ENCODE data around the gene CDIPT.

The CDIPT gene

DNA sequence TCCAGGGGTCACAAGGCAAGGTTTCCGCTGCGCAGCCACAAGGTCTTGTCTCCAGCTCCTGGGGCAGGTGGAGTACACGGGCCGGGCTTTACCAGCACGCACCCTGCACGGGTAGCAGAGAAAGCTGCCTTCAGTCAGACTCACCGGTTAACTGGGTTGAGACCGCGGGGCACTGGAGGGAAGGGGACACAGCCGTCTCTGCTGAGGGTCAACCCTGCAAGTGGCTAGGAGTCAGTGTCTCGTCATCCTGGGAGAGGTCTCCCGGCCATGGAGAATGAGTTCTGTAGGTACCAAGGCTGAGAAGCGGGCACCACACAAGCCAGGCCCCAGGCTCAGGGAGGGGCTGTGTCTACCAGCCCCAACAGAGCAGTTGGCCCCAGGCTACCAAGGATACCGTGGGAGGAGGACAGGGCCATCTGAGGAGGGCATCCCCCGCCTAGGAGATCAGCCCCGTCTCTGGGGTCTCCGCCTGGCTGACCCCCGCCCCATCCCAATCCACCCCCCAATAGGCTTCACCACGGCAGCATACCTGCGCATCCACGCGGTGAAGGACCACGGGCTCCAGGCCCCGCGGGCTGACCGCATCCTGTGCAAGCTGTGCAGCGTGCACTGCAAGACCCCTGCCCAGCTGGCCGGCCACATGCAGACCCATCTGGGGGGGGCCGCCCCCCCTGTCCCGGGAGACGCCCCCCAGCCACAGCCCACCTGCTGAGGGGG, 53.8 kb downstream of the CDIPT start:
- DNase-seq: no peak
